Activated T-cell treated with anti-CD3 and anti-CD28 coated beads, Interleukin-2, amount 50 U/mL, for 4 hours (primary cell): ENCODE measurements around the gene CDK15. TPM values are rescaled to one million over a fixed set of nuclear protein-coding genes. Genes with fewer than 3 reads are reported as not detected.

Source experiments
- total RNA-seq, 3 donors: library from RNA; stranded (reverse); gene quantifications; one replicate each; pipeline ENCODE4 v1.2.1, GENCODE V29; 2021

The CDK15 gene
- total RNA-seq, 3 donors from 2014 or later = not detected

Other genes with a start within 250 kb of the CDK15 start
- 10 to 100 TPM in 2 of 3 donors, 1 to 10 TPM in 1; 6.8 to 10.9 (median 10.5) TPM for gene TMEM237, start 163.0 kb upstream of the CDK15 start, total RNA-seq
- gene MPP4, start 107.9 kb upstream of the CDK15 start, total RNA-seq = not detected
- 10 to 100 TPM; 13.3 to 15.1 (median 14.8) TPM for gene ALS2, start 25.6 kb upstream of the CDK15 start, total RNA-seq
- under 1 TPM; 0.20 to 0.41 (median 0.29) TPM for gene FZD7, start 227.3 kb downstream of the CDK15 start, total RNA-seq